Kidney epithelial cell (primary cell): Measurements from ENCODE around the gene CYP4X1. TPM values are rescaled to one million over a fixed set of nuclear protein-coding genes. Genes with fewer than 3 reads are reported as not detected.

Experiments
- DNase-seq: peaks from one replicate; pipeline ENCODE4 v3.0.0-alpha.2; 2010; ENCODE audit warnings: low read depth
- H3K27me3 ChIP-seq: 2 replicates; pipeline ENCODE4 v1.6.0; 2011; ENCODE audit warnings: low read length; ENCODE audit not compliant: control insufficient read depth, insufficient read depth
- H3K36me3 ChIP-seq: 2 replicates; pipeline ENCODE4 v1.5.1; 2011; ENCODE audit warnings: low read length; ENCODE audit not compliant: control insufficient read depth, insufficient read depth
- H3K4me3 ChIP-seq: 2 replicates; pipeline ENCODE4 v1.5.1; 2011; ENCODE audit warnings: low read depth, mild to moderate bottlenecking, control low read depth, low read length
- CTCF ChIP-seq: IDR thresholded peaks from 2 replicates; pipeline ENCODE4 v1.5.1; 2011; ENCODE audit warnings: mild to moderate bottlenecking, moderate library complexity, low read length, control low read depth, inconsistent platforms; ENCODE audit not compliant: insufficient read depth, poor library complexity, severe bottlenecking
- total RNA-seq: library from RNA; depleted of rRNA; stranded (reverse); fragments of >200 nt; gene quantifications from 2 replicates; pipeline ENCODE4 v1.2.3, GENCODE V29; 2015

CYP4X1 gene
- total RNA-seq, 1 donor from 2014 or later, result not detected

GRCh38 chr1:47024141-47024801 lies 802 bp downstream of the CYP4X1 start:
- Histone ChIP-seq H3K36me3 (no peaks in the 10 kb centered on the region), H3K27me3 (peaks cover 8% of the 10 kb centered on the region), H3K4me3 (no peak overlapping the region)

GRCh38 chr1:47030170-47030805 lies 6.8 kb downstream of the CYP4X1 start:
- Histone ChIP-seq H3K36me3 (no peaks in the 10 kb centered on the region), H3K27me3 (peaks cover 2% of the 10 kb centered on the region), H3K4me3 (no peak overlapping the region)
- DNase-seq, result no peak
- no peak for TF ChIP-seq CTCF

More at GRCh38 chr1:47024141-47024801, 802 bp downstream of the CYP4X1 start:
- DNase-seq, result no peak
- no peak for TF ChIP-seq CTCF

GRCh38 chr1:47031059-47031458 lies 7.6 kb downstream of the CYP4X1 start:
- Histone ChIP-seq H3K4me3 (no peak overlapping the region), H3K27me3 (peaks cover 2% of the 10 kb centered on the region), H3K36me3 (no peaks in the 10 kb centered on the region)
- peak; percentile 14 for DNase-seq
- no peak for TF ChIP-seq CTCF

GRCh38 chr1:47031585-47031984 lies 8.1 kb downstream of the CYP4X1 start:
- DNase-seq, result no peak
- Histone ChIP-seq H3K4me3 (no peak overlapping the region), H3K36me3 (no peaks in the 10 kb centered on the region), H3K27me3 (peaks cover 2% of the 10 kb centered on the region)
- TF ChIP-seq CTCF, result no peak

- TF ChIP-seq CTCF, result no peak
- no peak for DNase-seq
- peaks cover 2% of the 10 kb centered on the region for H3K27me3 ChIP-seq
- H3K4me3 ChIP-seq, result no peak overlapping the region
- H3K36me3 ChIP-seq, result no peaks in the 10 kb centered on the region
Measured at GRCh38 chr1:47036764-47037163, 13.3 kb downstream of the CYP4X1 start.

- H3K36me3 ChIP-seq, result no peaks in the 10 kb centered on the region
- no peak overlapping the region for H3K4me3 ChIP-seq
- TF ChIP-seq CTCF, result no peak
- DNase-seq, result no peak
- no peaks in the 10 kb centered on the region for H3K27me3 ChIP-seq
Measured at GRCh38 chr1:47059376-47059775, 35.9 kb downstream of the CYP4X1 start.
